NCI-H2227 treated with DMSO at 0.1 percent for 48 hours (cell line): ENCODE data around the gene UBE2J1.
"Not testable (repeated sequence)": the region's sequence is repeated elsewhere in the genome, so short reads cannot be mapped to it uniquely, and the experiment has no call there.

Experiments used
- DNase-seq: peaks from one replicate; lab custom pipeline; 2025; lab: John Stamatoyannopoulos, UW

The UBE2J1 gene

GRCh38 chr6:89320012-89320559 lies 32.4 kb downstream of the UBE2J1 start:
- no peak for DNase-seq

GRCh38 chr6:89317067-89317466 lies 35.5 kb downstream of the UBE2J1 start:
- no peak for DNase-seq

- no peak for DNase-seq
Observed at GRCh38 chr6:89315249-89315885, 37.2 kb downstream of the UBE2J1 start, which contains the start of gene GABRR2. TSS of gene GABRR2 (minus strand) at chr6:89315299. CDS start at chr6:89315165, 134 bp downstream.

GRCh38 chr6:89314692-89315091 lies 37.8 kb downstream of the UBE2J1 start:
- DNase-seq = no peak

GRCh38 chr6:89313006-89313405 lies 39.5 kb downstream of the UBE2J1 start:
- no peak for DNase-seq

- DNase-seq = peak; percentile 22
Observed at GRCh38 chr6:89311853-89312531, 40.5 kb downstream of the UBE2J1 start.

- DNase-seq = no peak
Observed at GRCh38 chr6:89311530-89311852, 41.0 kb downstream of the UBE2J1 start.

- DNase-seq = no peak
Observed at GRCh38 chr6:89310929-89311328, 41.6 kb downstream of the UBE2J1 start.

- DNase-seq = no peak
Observed at GRCh38 chr6:89308525-89309395, 43.8 kb downstream of the UBE2J1 start.

GRCh38 chr6:89304517-89304916 lies 48.0 kb downstream of the UBE2J1 start:
- not testable (repeated sequence) for DNase-seq

GRCh38 chr6:89302936-89303335 lies 49.6 kb downstream of the UBE2J1 start:
- DNase-seq = no peak

- no peak for DNase-seq
Observed at GRCh38 chr6:89302195-89302770, 50.2 kb downstream of the UBE2J1 start.

GRCh38 chr6:89301586-89302194 lies 50.8 kb downstream of the UBE2J1 start:
- no peak for DNase-seq

GRCh38 chr6:89299466-89299850 lies 53.1 kb downstream of the UBE2J1 start:
- DNase-seq = no peak

GRCh38 chr6:89298680-89299465 lies 53.6 kb downstream of the UBE2J1 start:
- DNase-seq = no peak

- peak; percentile 24 for DNase-seq
Observed at GRCh38 chr6:89297695-89298351, 54.7 kb downstream of the UBE2J1 start.

- DNase-seq = no peak
Observed at GRCh38 chr6:89295981-89296380, 56.5 kb downstream of the UBE2J1 start.

GRCh38 chr6:89295116-89295515 lies 57.4 kb downstream of the UBE2J1 start:
- not testable (repeated sequence) for DNase-seq

- DNase-seq = no peak
Observed at GRCh38 chr6:89291256-89291819, 61.2 kb downstream of the UBE2J1 start.
